Measurements from ENCODE around the gene CST5. TPM values are rescaled to one million over a fixed set of nuclear protein-coding genes. Genes with fewer than 3 reads are reported as not detected.
"Not testable (repeated sequence)": the region's sequence is repeated elsewhere in the genome, so short reads cannot be mapped to it uniquely, and the experiment has no call there.

CST5 gene
- total RNA-seq, 1 donor from 2014 or later = not detected

DNA sequence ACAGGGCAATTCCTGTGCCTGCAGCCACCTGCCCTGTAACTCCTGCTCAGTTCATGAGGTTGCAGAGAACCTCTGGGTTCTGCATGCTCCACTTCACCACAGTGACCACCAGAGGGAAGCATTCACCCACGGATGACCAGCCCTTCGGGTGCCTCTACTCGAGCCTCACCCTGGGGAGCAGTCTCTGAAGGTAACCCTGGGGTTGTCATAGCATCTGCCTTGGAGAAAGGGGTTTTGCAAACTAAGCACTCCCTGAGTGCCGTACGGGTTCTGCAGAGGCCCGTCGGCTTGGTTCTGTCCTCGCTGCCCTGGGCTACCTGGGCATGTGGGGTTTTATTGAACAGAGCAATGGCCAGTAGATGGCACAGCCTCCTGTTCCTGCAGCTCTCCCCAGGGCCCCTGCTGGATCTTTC, 10.2 kb upstream of the CST5 start:
- DNase-seq (ENCODE audit: low read depth, low spot score) = no peak

DNA sequence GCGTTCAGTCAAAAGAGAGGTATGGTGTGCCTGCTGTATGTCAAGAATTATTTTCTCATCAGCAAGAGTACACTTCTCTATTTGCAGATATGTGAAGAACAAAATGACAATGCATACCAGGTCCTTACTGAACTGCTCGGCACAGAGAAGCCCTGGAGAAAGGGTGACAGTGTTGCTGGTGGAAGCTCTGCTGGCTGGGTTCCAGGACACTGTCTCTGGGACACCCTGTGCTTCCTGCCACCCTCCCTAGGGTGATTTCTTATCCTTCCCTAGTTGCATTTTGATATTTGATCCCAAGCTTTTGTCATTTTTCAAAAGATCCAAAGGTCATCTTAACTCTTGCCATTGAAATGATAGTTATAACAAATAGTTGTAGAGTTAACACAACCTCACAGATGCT, 8.3 kb upstream of the CST5 start:
- no peak for DNase-seq (ENCODE audit: low read depth, low spot score)

DNA sequence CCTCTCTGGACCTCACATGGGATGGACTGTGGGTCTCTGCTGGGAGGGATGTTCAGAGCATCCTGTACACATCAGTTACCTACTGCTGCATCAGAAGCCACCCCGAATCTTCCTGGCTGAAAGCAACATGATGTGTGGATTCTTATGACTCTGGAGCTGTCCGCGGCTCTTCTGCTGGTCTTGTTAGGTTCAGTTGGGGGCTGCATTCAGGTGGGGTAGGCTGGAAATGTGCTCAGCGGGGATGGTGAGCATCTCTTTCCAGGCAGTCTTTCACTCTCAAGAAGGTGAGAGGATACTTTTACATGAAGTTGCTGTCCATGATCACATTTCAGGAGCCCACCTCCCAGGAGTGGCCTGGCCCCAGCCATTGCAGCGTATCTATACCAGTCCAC, 5.2 kb upstream of the CST5 start:
- DNase-seq (ENCODE audit: low read depth, low spot score) = no peak

DNA sequence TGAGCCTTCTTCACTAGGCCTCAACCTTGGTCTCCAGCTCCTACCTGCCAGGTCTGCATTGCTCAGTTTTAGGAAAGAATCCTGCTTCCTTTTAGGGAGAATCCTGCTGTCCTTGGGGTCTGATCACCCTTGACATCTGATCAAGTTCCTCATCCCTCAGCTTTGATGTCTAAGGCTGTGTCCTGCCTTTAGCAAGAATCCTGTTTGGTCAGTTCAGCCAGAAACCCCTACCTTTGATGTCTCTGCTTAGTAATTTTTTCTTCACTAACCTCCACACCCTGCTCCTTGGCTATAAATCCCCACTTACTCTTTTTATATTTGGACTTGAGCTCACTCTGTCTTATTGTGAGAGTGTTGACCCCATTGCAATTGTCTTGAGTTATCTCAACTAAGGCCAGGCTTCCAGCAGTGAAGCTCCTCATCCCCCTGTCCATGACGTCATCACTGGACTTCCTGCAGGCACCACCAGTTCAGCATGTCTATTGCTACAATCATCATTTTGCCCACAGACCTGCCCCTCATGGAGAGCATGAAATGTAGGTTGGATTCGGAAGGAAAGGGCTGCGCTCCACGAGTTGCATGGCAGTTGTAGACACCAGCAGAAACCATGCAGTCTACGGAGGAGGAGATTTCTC, 4.7 kb upstream of the CST5 start:
- no peak for DNase-seq (ENCODE audit: low read depth, low spot score)

DNA sequence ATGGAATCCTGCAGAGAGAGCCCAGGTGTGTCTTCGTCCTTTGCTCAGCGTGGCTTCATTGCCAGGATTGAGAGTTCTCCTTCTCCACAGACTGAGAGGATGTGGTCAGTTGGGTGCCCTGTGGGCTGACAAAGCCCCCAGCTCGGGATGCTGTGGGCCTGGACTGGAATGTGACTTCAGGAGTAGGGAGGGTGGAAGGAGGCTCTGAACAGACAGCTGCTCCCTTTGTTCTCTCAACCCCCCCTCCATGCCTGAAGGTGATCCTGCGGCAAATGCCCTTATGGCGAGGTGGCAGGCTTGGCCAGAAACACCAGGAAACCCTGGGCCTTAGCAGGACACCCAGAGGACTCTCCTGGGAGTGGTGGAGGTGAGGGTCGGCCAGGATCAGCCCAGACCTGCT, 1.8 kb upstream of the CST5 start:
- DNase-seq (ENCODE audit: low read depth, low spot score) = no peak

DNA sequence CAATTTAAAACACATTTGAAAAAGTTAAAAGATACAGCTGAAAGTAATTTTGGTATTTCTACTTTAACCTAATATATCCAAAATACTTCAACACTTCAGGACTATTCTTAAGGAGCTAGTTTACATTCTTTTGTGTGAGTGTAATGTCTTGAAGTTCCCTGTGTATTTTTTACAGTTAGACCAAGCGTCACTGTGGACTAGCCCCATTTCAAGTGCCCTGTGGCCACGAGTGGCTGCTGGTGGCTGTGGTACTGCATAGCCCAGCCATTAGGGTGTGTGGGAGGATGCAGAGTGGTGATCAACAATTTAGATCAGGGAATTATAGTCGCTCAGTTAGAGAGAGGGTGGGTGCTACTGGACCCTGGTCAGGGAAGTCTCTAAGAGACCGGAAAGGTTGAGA, 869 bp upstream of the CST5 start:
- DNase-seq (ENCODE audit: low read depth, low spot score) = no peak

DNA sequence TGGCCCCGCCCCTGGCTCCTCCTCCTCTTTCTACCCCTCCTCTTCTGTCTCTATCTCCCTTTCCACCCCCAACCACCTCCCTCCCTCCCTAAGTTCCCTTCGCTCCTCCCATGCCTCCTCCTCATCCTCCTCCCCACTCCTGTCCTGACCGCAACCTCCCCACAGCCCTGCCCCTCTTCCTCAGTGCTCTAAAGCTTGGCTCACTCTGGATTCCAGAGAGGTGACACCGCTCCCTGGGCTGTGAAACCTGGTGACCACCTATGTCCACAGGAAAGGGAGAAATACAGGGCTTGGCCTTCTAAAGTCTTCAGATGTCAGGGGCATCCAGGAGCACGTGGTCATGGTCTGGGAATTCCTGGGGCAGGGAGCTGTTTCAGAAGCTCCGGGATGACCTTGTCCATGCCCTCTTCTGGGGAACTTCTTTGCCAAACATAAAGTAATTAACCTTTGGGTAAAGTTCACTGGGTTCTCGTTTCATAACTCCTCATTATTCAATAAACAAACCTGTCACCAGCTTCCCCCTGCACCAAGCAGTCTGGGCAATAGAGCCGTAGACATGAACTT, 345 bp upstream of the CST5 start:
- no peak for DNase-seq (ENCODE audit: low read depth, low spot score)

DNA sequence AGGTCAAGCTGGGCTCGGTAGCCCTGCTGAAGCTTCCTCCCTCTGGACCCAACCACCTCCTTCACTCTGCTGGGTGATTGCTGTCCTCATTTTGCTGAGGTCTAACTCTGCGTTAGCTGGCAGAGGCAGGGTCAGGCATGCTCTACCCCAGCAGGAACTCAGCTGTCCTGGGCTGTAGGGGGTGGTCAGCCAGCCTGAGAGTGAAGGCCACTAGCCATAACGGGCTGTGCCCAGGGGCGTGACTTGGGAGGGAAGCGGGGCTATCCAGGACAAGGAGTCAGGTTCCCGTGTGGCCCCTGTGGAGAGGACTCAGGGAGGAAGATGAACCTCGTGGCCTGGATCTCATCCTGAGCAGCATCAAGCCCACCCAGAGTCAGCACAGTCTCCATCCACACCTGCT, 761 bp downstream of the CST5 start:
- no peak for DNase-seq (ENCODE audit: low read depth, low spot score)

DNA sequence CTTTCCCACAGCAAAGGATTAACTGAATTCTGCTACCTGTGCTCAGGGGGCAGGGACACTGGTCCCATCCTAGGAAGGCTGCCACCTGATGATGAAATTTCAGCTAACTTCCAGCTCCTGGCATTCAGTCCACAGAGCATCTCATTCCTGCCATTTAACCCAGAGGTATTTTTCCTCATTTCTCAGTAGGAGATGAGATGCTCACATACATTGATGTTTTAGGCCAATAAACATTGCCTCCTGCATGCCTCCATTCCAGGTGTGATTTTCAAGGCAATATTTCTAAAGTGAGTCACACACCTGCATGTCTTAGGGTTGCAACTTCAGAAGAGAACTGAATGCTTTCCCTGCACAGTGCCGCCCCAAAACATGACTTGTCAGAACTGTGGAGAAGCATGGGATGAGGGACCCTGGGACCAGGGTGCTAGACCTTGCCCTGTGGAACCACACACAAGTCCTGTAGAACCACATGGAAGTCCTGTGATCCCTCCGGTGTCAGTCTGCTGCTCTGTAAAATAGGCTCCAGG, 1.5 kb downstream of the CST5 start:
- DNase-seq (ENCODE audit: low read depth, low spot score) = not testable (repeated sequence)

DNA sequence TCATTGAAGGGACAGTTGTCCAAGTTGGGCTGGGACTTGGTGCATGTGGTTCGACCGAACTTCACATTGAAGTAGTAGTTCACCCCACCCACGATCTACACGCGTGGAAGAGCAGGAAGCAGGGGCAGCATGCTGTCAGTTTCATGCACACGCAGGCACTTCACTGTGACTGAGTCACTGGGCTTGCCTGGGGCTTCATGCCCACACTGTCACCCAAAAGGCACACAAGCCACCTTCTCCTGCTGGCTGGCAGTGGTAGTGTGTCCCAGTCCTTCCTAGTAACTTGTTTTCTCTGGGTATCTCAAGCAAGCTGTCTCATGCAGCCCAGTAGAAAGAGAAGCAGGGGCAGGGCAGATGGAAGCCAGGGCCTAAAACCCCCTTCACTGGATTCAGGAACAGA, 2.0 kb downstream of the CST5 start:
- DNase-seq (ENCODE audit: low read depth, low spot score) = no peak

DNA sequence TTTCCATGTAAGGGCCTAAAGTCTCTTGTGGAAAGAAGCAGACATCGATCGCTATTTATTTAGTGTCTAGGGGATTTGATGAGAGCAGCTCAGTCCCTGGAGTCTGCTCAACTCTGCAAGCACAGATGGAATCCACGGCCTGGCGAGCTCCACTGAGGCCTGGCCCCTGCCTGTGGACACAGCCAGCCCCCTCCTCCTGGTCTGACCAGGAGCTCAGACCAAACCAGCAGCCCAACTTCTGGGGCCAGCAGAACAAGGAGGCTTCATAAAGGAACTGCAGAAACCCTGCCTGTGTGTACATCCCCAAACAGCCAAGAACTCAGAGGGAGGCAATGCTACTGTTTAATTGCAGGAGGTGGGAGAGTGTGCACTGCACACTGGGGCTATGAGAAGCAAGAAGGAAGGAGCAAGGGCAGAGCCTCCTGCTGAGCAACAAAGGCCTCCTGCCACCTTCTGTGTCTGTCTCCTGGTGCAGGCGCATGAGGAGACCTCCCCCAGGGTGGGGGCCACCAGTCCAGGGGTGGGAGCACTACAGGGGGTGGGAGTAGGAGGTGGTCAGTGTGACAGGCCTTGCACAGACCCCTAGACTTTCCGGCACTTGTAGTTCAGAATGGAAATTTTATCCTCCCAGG, 3.8 kb downstream of the CST5 start:
- DNase-seq (ENCODE audit: low read depth, low spot score) = no peak

DNA sequence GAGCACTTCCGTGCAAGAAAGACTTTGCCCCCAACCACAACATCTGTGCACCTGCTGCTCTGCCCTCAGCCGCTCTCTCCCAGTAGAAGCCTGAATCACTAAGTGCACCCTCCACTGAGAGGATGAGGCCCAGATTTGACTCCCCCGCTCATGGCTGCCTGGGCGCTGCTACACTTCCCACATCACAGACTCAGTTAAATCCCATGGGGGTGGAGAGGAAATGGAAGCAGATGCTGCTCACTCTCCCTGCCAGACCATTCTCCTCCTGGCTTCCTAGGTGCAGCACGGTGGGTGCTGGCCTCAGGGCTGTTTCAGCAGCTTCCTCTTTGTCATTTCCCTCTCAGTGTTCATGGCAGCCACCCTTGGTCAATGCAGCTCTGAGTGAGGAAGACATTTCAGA, 4.8 kb downstream of the CST5 start:
- no peak for DNase-seq (ENCODE audit: low read depth, low spot score)

DNA sequence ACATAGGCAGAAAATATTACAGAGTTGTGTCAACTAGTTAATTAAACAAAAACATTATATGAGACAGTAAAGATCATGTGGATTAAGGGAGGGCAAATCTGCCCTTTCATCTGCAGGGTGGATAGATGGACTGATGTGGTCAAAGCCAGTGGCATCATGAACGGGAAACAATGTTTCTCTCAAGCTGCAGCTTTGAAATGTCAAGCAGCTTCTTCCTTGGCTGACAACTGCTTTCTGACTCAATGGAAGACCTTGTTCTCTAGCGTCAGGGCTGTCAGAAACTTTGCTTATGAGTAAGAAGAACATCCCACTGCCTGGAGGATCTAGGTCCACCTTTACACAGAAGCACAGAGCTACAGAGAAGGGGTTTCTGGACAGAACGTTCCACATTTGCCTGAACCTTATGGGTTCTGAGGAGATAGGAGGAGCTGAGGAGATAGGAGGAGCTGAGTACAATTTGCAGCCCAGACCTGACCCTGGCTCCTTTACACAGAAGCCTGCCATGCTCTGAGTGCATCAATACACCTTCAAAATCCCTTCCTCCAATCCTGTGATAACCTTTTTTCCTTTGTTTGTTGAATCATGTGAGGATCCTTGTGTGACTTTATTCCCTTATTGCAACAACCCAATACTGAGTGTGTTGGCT, 6.1 kb downstream of the CST5 start:
- DNase-seq (ENCODE audit: low read depth, low spot score) = no peak

DNA sequence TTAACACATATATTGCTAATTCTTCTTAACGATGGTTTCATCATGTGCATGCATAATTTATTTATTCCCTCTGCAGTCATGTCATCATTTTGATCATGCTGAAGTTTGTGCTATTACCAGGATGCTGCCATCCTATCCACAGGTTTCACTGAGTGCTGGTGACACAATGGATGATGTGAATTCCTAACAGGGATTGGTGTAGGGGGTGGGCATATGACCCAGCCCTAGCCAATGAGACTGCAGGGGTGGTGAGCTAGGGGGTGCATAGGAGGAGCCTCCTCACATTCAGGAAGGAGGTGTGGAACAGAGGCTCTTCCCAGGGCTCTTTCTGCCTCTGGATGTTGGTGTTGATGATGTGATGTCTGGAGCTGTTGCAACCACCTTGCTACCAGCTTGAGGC, 7.5 kb downstream of the CST5 start:
- no peak for DNase-seq (ENCODE audit: low read depth, low spot score)

DNA sequence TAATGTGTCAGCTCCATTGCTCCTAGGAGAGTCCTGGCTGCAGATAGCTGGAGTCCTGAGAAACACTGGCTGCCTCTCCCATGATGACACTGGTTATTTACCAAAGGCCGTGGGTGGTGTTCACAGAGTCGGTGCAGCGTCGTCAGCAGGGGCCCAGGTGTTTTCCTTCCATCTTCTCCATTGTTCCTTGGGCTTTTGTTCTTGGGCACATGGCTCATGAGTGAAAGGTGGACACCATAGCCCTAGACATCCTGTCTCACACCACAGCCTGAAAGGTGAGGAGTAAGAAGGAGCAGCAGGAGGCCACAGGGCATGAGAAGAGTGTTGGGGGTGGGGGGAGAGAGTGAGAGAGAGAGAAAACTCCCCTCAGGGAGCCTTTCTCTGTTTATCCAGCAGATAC, 9.1 kb downstream of the CST5 start:
- no peak for DNase-seq (ENCODE audit: low read depth, low spot score)

DNA sequence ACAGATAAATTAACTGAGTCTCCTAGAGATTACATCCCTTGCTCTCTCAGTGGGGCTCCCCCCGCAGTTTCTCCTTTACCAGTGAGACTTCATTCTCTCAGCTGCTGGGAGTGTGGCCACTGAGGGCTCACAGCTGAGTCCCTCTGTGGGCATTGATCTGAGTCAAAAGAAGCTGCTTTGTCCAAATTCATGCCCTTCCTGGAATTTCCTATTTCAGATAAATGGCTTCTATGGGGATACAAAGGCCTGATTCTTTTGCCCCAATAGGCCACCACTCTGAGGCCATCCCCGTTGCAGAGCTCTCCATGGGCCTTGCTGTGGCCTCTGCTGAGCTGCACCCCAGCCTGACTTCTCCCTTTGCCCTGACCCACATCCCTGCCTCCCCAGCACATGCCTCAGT, 10.0 kb downstream of the CST5 start:
- no peak for DNase-seq (ENCODE audit: low read depth, low spot score)

DNA sequence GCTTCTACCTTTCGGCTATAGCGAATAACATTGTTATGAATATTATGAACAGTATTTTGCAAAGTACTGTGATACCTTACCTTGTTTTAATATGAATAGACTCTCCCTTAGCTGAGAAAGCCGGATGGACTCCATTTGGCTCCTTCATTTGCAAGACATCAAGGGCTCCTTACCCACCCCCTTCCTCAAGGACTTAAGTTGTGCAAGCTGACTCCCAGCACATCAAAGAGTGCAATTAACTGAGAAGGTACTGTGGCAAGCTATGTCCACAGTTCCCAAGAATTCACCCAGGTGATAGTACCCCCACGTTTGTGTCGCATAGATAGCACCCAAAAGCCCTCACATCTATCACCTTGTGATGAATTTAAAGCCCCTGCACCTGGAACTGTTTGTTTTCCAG, 11.2 kb downstream of the CST5 start:
- no peak for DNase-seq (ENCODE audit: low read depth, low spot score)

DNA sequence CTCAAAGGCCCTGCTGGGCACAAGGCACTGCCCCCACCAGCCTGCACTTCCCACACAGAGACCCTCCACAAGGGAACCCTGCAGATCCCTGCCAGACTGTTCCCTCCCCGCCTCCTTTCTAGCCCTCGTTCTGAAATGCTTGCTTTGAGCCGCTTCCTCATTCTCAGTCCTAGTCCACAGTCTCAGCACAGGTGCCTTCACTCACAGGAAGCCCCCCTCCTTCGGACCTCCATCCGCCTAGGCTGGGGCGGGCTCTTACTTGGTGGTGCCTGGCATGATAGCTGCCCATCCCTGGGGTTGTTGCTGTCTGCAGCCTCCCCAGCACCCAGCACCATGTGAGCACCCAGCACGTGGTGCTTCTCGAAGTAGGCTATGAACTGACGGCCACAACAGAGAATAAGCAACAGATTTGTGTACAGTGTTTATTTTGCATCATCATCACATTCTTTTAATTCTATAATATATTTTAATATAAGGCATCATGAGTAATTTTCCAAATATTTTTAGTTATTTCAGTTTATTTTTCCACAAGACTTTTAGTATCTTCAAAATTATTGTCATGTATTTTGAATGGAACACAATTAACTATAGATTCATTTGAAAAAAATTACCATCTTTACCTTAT, 12.3 kb downstream of the CST5 start:
- DNase-seq (ENCODE audit: low read depth, low spot score) = no peak

DNA sequence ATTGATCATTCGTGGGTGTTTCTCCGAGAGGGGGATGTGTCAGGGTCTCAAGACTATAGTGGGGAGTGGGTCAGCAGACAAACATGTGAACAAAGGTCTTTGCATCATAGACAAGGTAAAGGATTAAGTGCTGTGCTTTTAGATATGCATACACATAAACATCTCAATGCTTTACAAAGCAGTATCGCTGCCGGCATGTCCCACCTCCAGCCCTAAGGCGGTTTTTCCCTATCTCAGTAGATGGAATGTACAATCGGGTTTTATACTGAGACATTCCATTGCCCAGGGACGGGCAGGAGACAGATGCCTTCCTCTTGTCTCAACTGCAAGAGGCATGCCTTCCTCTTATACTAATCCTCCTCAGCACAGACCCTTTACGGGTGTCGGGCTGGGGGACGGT, 18.8 kb downstream of the CST5 start:
- not testable (repeated sequence) for DNase-seq (ENCODE audit: low read depth, low spot score)

DNA sequence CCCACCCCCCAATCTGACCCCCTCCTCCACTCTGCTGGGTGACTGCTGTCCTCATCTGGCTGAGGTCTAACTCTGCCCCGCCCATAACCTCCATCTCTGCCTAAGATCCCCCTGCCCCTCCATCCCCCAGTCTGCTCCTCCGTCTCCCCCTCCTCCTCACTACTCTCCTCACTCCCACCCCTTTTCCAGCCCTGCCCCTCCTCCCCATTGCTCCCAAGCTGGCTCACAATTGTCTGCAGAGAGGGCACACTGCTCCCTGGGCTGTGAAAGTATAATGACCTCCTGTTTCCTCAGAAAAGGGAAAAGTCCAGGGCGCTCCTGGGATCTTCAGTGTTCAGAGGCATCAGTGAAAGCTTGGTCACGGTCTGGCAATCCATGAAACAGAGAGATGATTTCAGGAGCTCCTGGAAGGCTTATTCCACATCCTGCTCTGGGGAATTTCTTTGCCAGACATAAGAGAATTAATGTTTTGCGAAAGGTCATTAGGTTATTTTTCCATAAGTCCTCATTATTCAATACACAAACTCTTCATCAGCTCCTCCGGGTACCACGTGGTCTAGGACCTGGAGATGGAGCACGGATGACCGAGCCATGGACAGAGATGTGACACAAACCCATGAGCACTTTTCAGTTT, 21.5 kb downstream of the CST5 start:
- DNase-seq (ENCODE audit: low read depth, low spot score) = no peak

DNA sequence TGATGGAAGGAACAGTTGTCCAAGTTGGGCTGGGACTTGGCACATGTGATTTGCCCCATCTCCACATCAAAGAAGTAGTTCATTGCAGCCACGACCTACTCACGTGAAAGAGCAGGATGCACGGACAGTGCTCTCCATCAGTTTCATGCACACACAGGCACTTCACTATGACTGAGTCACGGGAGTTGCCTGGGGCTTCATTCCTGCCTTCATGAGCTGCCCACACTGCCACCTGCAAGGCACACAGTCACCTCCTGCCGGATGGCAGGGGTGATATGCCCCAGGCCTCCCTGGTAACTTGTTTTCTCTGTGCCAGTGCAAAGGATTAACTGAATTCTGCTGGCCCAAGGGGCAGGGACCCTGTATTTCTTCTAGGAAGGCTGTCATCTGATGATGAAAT, 22.8 kb downstream of the CST5 start:
- no peak for DNase-seq (ENCODE audit: low read depth, low spot score)

DNA sequence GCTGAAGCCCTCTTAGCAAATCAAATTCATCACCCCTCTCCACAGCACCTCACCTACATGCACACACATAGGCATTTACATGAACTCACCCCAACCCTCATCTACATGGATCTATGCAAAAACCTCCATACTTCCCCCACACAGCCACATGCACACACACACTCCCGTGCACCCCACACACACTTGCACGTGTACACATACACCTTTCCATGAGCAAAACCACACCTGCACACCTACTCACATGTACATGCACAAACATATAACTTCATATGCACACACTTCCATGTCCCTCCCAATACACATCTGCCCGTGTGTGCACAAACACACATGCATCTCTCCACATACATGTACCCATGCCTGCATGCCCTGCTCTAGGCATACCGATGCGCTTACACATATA, 23.3 kb downstream of the CST5 start:
- no peak for DNase-seq (ENCODE audit: low read depth, low spot score)
